Cardiac septum (tissue), 1 donor: ENCODE data around the gene SUSD3. TPM values are rescaled to one million over a fixed set of nuclear protein-coding genes. Genes with fewer than 3 reads are reported as not detected.
"Not testable (repeated sequence)": the region's sequence is repeated elsewhere in the genome, so short reads cannot be mapped to it uniquely, and the experiment has no call there.

Experiments
- DNase-seq: peaks from one replicate; pipeline ENCODE4 v3.0.0-alpha.2; 2020; ENCODE audit warnings: low spot score
- intact Hi-C: fragments of 100-400 bp; cut with DNase I; formaldehyde crosslinking; loops from one replicate; pipeline ENCODE4 v1.14.0; 2022
- total RNA-seq: library from RNA; stranded (reverse); fragmentation: NEBNext Ultra II Directional; extraction: Animal tissue kit (Norgen Biotek cat#: 25700); gene quantifications from one replicate; pipeline ENCODE4 v1.2.1, GENCODE V29; 2021
- donor health status: DM: no; HTN: no; CAD: no.

Gene SUSD3
- total RNA-seq, 1 donor from 2014 or later, result 1.1 TPM

GRCh38 chr9:93117521-93117920, 59.0 kb downstream of the SUSD3 start:
- intact Hi-C loops, result not testable (repeated sequence)
- peak; percentile 38 for DNase-seq

DNA sequence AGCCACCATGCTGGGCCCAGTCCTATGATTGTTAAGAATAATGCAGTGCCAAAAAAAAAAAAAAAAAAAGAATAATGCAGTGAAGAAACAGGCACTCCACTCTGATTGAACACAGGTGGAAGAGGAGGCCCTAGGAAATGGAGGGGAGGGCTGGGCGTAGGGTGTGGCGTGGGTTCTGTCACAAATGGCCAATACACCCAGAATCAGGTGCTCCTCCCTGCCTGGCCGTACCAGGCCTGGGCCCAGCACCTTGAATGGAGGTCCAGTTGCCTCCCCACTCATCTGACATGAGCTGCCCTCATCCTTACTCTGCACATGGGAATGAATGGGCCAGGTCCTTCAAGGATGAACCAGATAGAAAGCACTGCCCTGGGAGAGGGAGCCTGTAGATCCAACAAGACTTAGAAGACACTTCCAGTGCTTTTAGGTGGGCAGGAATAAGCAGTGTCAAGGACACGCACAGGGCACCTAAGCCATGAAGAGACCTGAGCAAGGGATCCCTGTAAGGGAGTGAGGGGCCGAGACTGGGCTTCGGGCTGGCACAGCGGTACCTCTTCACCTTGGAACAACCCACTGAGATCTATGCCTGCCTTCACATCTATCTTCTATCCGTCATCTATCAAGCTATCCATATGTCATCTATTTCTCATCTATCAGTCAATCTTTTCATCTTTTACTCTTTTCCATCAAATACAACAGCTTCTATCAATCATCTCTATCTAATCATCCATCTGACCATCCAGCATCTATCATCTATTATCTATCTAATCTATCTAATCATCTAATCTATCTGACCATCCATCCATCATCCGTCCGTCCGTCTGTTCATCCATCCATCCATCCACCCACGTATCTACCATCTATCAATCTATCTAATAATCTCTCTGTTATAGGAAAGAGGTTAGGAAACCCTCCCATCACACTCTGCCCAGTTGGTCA, 59.7 kb downstream of the SUSD3 start:
- DNase-seq, result peak; percentile 67
- intact Hi-C loops, result no loop called here

DNA sequence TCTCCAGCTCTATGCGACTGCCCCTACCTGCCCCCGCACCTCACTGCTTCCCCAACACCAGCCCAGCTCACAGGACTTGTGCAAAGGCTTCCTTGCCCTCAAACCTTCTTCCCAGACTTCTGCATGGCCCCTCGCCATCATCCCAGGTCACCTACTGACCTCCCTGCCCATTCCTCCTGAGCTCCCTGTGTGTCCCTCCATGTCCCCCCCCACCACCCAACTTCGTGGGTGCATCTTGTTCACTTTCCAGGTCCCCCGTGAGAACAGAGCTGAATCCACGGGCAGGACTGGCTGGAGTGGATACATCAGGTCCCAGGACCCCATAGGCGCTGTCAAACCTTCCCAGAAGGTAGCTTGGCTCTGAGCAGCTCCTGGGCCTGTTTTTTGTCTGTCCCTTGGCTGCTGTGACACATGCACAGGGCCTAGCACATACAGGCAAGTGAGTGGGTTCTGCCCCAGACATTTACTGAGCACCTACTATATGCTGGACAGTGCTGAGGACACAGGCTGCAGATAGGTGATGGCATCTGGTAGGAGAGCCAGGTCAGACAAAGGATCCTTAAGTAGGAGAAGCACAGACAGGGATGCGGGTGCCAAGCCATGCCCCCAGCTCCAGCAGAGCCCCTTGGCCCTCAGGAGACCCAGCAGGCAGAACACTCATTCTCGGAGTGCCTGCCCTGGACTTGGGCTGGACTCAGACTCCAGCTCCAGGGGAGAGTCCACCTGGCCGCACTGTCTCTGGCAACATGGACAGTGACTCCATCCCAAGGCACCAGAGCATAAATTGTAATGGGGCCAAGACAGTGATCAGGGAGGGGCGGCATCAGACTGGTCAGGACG, 60.6 kb downstream of the SUSD3 start:
- intact Hi-C loops, result no loop called here
- peak; percentile 70 for DNase-seq

GRCh38 chr9:93119703-93119952, 61.1 kb downstream of the SUSD3 start:
- intact Hi-C loops, result no loop called here
- DNase-seq, result no peak

DNA sequence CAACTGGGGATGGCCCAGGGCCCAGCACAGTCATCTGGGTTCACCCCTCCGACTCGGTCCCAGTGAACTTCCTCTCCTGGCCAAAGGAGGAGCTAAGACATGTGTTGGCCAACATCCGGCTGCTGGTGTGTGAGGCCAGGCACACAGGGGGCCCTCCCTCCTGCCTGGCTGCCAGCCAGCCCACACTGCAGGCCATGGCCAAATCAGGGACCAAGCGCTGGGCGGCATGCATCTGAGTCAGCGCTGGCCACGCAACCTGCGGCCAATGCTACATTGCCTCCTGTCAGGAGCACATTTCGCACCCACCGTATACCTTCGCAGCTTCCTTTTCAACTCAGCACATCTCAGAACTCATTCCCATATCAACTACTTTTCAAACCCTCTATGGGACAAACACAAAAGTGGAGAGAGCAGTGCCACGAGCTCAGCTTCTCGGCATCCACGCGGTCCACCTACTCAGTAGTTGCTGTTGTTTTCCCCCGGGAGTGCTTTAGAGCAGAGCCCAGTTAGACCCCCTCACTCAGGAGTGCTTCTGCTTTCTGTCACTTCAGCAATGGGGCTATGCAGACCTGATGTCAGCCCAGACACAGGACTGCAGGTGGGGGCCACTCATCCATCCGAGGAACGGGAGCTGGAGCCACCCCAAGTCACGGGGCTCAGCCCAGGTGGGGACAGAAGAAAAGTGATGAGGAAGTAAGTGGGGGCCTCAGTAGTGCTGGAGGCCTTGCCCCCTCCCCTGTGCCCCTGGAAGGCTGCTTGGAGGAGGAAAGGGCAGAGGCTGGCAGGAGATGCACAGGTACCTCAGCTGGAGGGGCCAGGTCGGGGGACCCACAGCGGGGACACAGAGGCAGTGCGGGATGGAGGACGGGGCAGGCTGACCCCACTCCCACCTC, 61.7 kb downstream of the SUSD3 start:
- DNase-seq, result peak; percentile 98
- intact Hi-C loops, result loop anchor here (10.0 kb wide), 1 partner anchor 335 kb away; the partner anchor contains the start of genes FAM120A and FAM120AOS

- intact Hi-C loops, result loop anchor here (10.0 kb wide), 1 partner anchor 334 kb away; the partner anchor contains the start of genes FAM120A and FAM120AOS
- peak; percentile 59 for DNase-seq
These were observed 62.4 kb downstream of the SUSD3 start for GRCh38 chr9:93120846-93121315.

DNA sequence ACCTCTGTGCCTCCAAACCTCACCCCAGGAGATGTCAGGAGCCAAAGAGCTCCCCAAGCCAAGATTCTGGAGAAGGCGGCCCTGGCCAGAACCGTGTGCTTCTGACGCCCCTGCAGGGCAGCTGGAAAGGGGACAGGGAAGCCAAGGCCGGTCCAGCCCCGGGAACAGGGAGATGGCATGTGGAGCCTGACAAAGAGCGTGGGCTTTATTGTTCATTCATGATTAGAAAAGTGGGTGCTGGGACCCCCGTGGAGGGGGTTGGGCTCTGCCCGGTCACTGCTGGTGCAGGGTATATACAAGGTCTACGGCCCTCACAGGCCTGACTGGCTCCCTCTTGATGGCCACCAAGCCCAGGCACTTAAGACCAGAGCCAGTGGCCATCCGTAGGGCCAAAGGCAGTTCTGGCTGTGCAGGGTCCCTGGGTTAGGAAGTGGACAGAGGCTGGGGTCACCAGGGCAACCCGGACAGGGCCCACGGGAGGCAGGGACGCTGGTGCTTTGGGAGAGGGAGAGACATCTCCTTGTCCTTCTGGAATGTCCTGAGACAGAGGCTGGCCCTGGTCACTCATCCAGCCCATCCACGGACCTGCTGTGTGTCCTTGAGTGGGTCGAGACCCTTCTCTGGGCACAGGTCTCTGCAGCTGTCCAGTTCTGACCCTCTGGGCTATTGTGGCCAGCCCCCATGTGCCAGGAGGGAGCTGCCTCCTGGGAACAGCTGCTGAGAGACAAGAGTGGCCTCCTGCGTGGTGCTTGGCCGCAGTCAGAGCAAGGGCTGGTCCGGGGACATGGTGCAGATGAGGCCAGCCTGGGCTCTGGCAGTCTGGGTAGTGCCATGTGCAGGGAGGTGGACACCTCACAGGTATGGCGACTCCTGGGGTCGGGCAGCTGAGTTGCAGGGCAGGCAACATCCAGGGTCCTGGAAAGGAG, 63.1 kb downstream of the SUSD3 start:
- intact Hi-C loops, result loop anchor here (10.0 kb wide), 1 partner anchor 333 kb away; the partner anchor contains the start of genes FAM120A and FAM120AOS
- DNase-seq, result peak; percentile 73

DNA sequence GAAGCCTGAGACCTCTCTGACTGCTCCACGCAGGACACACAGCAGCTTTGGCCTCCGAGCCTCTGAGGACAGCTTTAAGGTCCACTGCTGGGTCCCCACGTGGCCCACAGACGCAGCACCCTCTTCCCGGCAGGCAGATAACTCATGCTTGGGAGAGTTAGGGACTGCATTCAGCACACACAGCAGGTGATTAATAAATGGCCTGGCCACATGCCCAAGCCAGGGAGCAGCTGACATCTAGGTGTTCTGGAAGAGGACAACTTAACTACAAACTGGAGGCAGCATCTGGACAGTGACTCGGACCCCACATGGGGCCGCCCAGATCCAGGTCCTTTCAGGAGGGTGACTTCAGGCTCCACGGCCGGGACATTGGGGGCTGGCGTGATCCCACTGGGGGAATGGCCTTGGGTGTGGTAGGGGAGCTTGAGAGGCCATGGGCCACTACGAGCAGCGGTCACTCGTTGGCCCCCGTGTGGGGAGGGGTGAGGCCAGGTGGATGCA, 64.3 kb downstream of the SUSD3 start:
- intact Hi-C loops, result loop anchor here (10.0 kb wide), 1 partner anchor 332 kb away; the partner anchor contains the start of genes FAM120A and FAM120AOS

GRCh38 chr9:93123561-93124283, 65.2 kb downstream of the SUSD3 start:
- intact Hi-C loops, result loop anchor here (10.0 kb wide), 1 partner anchor 331 kb away; the partner anchor contains the start of genes FAM120A and FAM120AOS
- DNase-seq, result peak; percentile 47

More for the DNA sequence above, 64.3 kb downstream of the SUSD3 start:
- no peak for DNase-seq

DNA sequence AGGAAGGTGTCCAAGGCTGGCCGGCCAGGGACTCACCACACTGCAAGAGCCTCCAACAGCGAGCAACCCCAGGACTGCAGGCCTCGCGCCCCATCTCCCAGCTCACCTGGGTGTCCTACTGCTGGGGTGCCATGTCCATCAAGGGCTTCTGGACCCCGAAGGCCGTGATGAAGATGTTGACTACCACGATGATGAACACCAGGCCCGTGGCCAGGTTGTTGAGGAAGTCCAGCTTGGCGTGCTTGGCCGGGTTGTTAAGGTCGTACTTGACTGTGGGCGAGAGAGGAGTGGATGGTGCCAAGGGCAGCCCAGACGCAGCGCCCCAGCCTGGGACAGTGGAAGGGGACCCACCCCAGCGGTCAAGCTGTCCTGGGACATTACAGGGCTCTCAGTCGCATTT, 66.3 kb downstream of the SUSD3 start:
- peak; percentile 71 for DNase-seq
- intact Hi-C loops, result loop anchor here (10.0 kb wide), 1 partner anchor 330 kb away; the partner anchor contains the start of genes FAM120A and FAM120AOS

- DNase-seq, result peak; percentile 24
- intact Hi-C loops, result loop anchor here (10.0 kb wide), 1 partner anchor 329 kb away; the partner anchor contains the start of genes FAM120A and FAM120AOS
These were observed 66.9 kb downstream of the SUSD3 start for GRCh38 chr9:93125331-93125894.

GRCh38 chr9:93126151-93126781, 67.8 kb downstream of the SUSD3 start:
- intact Hi-C loops, result loop anchor here (10.0 kb wide), 1 partner anchor 329 kb away; the partner anchor contains the start of genes FAM120A and FAM120AOS
- DNase-seq, result peak; percentile 71

DNA sequence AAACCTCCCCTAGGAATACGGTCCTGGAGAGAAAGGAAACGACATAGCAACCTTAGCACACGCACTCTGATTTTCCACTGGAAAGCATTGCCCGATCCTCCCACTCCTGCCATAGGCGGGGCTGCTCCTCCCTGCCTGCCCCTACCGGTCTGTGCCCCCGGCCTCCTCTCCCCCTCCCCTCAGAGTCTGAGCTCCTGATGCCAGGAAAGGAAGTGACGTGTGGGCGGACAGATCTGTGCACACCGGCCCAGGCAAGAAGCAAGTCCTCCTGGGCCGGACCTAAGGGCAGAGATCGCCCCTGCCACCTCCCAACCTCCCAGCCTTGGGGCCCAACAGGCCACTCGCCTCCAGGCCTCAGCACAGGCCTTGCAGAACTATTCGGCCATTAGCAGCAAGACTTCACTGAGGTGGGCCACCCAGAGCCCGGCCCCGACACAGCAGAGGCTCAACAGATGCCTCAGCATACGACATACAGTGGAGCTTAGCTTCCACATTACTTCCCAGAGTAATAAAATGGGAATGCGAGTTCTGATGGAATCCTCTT, 68.4 kb downstream of the SUSD3 start:
- intact Hi-C loops, result loop anchor here (10.0 kb wide), 1 partner anchor 328 kb away; the partner anchor contains the start of genes FAM120A and FAM120AOS
- DNase-seq, result peak; percentile 79

DNA sequence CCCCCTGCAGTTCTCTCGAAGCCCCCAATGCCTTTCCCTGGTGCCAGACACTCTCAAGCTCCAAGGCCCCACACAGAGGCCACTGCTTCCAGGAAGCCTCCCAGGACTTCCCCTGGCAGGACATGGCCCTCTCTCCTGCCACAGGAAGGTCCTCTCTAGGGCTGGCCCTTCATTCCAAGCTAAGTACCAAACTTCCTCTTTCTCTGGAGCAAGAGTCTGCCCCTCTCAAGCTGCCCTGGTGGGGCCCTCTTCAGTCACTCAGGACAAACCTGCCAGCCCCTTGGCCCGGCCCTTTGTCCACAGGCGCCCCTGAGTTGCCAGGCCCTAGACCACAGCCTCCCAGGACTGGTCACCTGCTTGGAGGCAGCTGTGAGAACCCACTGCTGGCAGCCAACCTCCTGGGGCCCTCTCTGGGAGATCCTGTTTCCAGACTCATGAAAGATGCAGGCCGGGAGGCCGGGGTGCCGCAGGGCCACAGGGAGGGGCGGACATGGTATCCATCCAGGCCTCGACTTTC, 69.0 kb downstream of the SUSD3 start:
- intact Hi-C loops, result loop anchor here (10.0 kb wide), 1 partner anchor 327 kb away; the partner anchor contains the start of genes FAM120A and FAM120AOS
- DNase-seq, result peak; percentile 75

- intact Hi-C loops, result loop anchor here (10.0 kb wide), 1 partner anchor 327 kb away; the partner anchor contains the start of genes FAM120A and FAM120AOS
- peak; percentile 64 for DNase-seq
These were observed 69.7 kb downstream of the SUSD3 start for GRCh38 chr9:93128011-93128714.
